Adrenal gland (tissue), 5 donors: ENCODE results near the gene INO80E.

ENCODE experiments used
- CTCF ChIP-seq, 6 experiments: fragments of 450-650 bp in 4 of 6; fragments of 200-600 bp in 2 of 6; sonication (generic) in 1 of 6; IDR thresholded peaks; 1 replicate in 5 of 6; 2 replicates in 1 of 6; pipeline versions ENCODE4 v1.5.1 to v1.8.0; 2016 to 2021; ENCODE audit warnings: antibody characterized with exemption in 6 of 6, mild to moderate bottlenecking in 2 of 6, moderate library complexity in 1 of 6
- POLR2A ChIP-seq, 2 donors: fragments of 450-650 bp; IDR thresholded peaks; one replicate each; pipeline ENCODE4 v1.6.1; 2017; ENCODE audit warnings: antibody characterized with exemption in 2 of 2, mild to moderate bottlenecking in 2 of 2, moderate library complexity in 1 of 2
- donor health status: DM: no; HTN: no; CAD: no.

GRCh38 chr16:29993191-29993902, 2.7 kb upstream of the INO80E start:
- TF ChIP-seq CTCF (IDR thresholded peaks at IDR 0.05): no peak
- no peak for TF ChIP-seq POLR2A (IDR thresholded peaks at IDR 0.05)
